Osteocyte (in vitro differentiated cells): ENCODE data around the gene TOR2A. TPM values are rescaled to one million over a fixed set of nuclear protein-coding genes. Genes with fewer than 3 reads are reported as not detected.

Source experiments
- DNase-seq: peaks from one replicate; pipeline ENCODE4 v3.0.0; 2021; ENCODE audit warnings: mixed read lengths; ENCODE audit not compliant: unreplicated experiment; ENCODE audit errors: extremely low spot score
- H3K27ac Mint-ChIP-seq: one replicate; pipeline ENCODE4 v1.8.0; 2021; ENCODE audit warnings: mild to moderate bottlenecking, mixed read lengths; ENCODE audit not compliant: unreplicated experiment
- H3K27me3 Mint-ChIP-seq: one replicate; pipeline ENCODE4 v1.8.0; 2021; ENCODE audit warnings: mixed read lengths; ENCODE audit not compliant: unreplicated experiment
- H3K36me3 Mint-ChIP-seq: one replicate; pipeline ENCODE4 v1.8.0; 2021; ENCODE audit warnings: mixed read lengths; ENCODE audit not compliant: unreplicated experiment
- H3K4me1 Mint-ChIP-seq: one replicate; pipeline ENCODE4 v1.8.0; 2021; ENCODE audit warnings: mixed read lengths; ENCODE audit not compliant: unreplicated experiment
- H3K4me3 Mint-ChIP-seq: one replicate; pipeline ENCODE4 v1.8.0; 2021; ENCODE audit warnings: mild to moderate bottlenecking, moderate library complexity, mixed read lengths; ENCODE audit not compliant: unreplicated experiment
- H3K9me3 Mint-ChIP-seq: one replicate; pipeline ENCODE4 v1.8.0; 2021; ENCODE audit warnings: mixed read lengths; ENCODE audit not compliant: unreplicated experiment
- CTCF ChIP-seq: fragments of 200-600 bp; sonication (generic); IDR thresholded peaks from 2 replicates; pipeline ENCODE4 v1.5.0; 2021; ENCODE audit warnings: antibody characterized with exemption, mild to moderate bottlenecking, moderate library complexity
- total RNA-seq: library from RNA; stranded (reverse); gene quantifications from 2 replicates; pipeline ENCODE4 v1.2.1, GENCODE V29; 2021

TOR2A gene
- total RNA-seq, 1 donor from 2014 or later = 9.3 TPM

- Mint-ChIP-seq H3K4me3 (no peak overlapping the region), H3K9me3 (no peaks in the 10 kb centered on the region), H3K27ac (peak overlapping the region; percentile 27), H3K27me3 (no peaks in the 10 kb centered on the region), H3K36me3 (no peaks in the 10 kb centered on the region), H3K4me1 (peaks cover 15% of the 10 kb centered on the region)
- no peak for DNase-seq
- no peak for TF ChIP-seq CTCF
Measured at GRCh38 chr9:127779136-127779981, 44.3 kb upstream of the TOR2A start.

- H3K4me1 Mint-ChIP-seq = peaks cover 15% of the 10 kb centered on the region
- no peaks in the 10 kb centered on the region for H3K9me3 Mint-ChIP-seq
- no peak for DNase-seq
- H3K27ac Mint-ChIP-seq = peak within 1 kb of the TSS; percentile 73
- no peaks in the 10 kb centered on the region for H3K36me3 Mint-ChIP-seq
- TF ChIP-seq CTCF = no peak
- H3K4me3 Mint-ChIP-seq = no peak within 1 kb of the TSS
- no peaks in the 10 kb centered on the region for H3K27me3 Mint-ChIP-seq
Measured at GRCh38 chr9:127778280-127779135, 43.4 kb upstream of the TOR2A start, which contains the start of gene SH2D3C. SH2D3C (minus strand) TSS chr9:127778666; CDS start chr9:127778627, 39 bp downstream.

GRCh38 chr9:127777368-127777980 lies 42.4 kb upstream of the TOR2A start:
- no peaks in the 10 kb centered on the region for H3K9me3 Mint-ChIP-seq
- no peak overlapping the region for H3K4me3 Mint-ChIP-seq
- no peaks in the 10 kb centered on the region for H3K36me3 Mint-ChIP-seq
- H3K27me3 Mint-ChIP-seq = no peaks in the 10 kb centered on the region
- TF ChIP-seq CTCF = no peak
- no peak overlapping the region for H3K27ac Mint-ChIP-seq
- peaks cover 15% of the 10 kb centered on the region for H3K4me1 Mint-ChIP-seq
- no peak for DNase-seq

GRCh38 chr9:127776924-127777289 lies 41.8 kb upstream of the TOR2A start:
- peaks cover 15% of the 10 kb centered on the region for H3K4me1 Mint-ChIP-seq
- H3K27me3 Mint-ChIP-seq = no peaks in the 10 kb centered on the region
- no peak for DNase-seq
- TF ChIP-seq CTCF = no peak
- no peaks in the 10 kb centered on the region for H3K36me3 Mint-ChIP-seq
- no peak overlapping the region for H3K4me3 Mint-ChIP-seq
- H3K9me3 Mint-ChIP-seq = no peaks in the 10 kb centered on the region
- no peak overlapping the region for H3K27ac Mint-ChIP-seq
